Measurements from ENCODE around the gene LHPP.
"Not testable (repeated sequence)": the region's sequence is repeated elsewhere in the genome, so short reads cannot be mapped to it uniquely, and the experiment has no call there.

LHPP gene

DNA sequence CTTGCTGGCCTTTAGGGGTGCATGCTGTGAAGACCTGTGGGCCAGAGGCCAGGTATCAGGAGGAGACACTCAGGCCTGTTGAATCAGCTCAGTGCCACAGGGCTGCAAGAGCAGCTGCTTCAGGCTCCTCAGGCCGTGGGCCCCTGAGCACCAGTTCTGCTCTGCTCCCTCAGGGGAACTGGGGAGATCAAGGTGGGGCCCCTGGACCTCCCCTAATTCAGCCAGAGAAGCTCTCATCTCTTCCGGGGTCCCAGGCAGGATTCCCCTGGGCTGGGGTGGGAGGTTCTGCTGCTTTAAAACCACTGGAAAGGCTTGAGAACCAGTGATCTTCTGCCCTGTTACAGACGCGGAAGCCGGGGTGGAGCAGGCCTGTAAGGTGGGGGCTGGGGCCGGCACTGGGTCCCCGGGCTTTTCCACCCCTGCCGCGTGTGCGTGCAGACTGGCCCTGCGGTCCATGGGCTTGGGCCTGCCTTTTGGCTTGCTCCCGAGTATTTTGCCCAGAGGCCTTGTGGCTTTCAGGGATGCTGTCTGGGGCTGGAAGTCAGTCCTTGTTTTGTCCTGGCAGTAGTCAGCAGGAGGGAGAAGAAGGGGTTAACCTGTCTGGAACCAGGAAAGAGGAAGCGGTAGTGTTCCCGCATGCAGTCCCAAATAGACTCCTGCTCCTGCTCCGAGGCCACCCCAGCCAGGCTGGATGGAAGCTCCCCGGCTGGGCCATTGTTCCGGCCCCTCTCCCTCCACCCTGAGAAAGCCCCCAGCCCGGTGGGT, 74.3 kb downstream of the LHPP start:
- DNase-seq (ENCODE audit: low read depth in 2 of 2), result no peak

DNA sequence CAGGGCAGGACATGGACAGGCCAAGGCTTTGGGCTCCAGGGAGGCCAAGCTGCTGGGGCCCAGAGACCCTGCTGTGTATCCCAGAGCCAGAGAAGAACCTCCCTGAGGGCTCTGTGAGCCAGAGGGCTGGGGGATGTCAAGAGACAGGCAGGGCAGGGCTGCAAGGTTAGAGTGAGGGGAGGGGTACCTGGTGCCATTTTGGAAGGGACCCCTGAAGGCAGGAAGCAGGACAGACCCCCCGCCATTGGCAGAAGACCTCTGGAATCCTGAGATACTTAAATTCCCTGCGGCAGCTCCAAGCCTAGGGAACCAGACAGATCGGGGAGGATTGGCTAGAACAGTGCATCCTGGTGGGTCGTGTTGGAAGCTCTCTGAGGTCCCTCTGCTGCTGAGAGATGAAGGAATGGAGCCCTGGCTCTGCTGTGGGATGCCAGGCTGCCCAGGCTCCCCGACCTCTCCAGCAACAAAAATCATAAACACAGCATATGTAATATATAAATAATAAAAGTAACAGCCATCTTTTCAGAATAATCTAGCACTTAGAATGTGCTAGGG, 75.0 kb downstream of the LHPP start:
- no peak for DNase-seq (ENCODE audit: low read depth in 2 of 2)

DNA sequence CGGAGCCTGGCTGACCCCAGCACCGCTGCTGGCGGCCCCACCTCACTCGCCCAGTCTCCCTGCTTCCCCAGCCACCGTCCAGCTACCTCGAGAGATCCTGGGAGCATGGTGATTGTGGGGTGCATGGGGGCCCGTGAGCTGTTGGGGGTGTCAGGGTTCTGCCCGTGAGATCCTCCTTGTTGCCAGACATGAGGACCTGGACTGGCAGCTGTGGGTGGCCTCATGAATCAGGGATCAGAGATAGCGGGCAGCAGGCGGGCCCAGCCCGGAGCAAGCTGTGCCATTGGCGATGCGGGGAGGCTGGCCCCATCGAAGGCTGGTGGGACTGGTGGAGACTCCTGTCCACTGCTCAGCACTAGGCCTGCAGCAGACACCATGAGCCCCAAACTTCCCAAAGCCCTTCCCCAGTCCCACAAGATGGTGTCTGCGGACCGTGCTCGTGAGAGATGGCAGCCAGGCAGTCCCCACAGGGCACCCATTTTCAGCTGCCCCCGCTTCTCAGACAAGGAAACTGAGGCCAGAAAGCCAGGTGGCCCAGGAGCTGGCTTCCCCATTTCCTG, 75.6 kb downstream of the LHPP start:
- no peak for DNase-seq (ENCODE audit: low read depth in 2 of 2)

DNA sequence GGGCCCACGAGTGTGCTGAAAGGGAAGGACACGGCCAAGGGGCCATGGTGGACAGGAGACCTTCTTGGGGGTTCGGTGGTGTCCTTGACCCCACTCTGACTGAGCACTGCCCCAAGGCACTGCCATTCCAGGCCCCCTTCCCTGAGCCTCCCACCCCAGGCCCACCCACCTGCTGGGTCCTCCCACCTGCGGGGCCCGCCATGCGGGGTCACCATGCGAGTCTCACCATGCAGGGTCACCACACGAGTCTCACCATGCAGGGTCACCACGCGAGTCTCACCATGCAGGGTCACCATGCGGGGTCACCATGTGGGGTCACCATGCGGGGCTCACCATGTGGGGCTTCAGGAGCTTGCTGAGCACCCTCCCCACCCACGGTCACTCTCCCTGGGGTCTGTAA, 76.3 kb downstream of the LHPP start:
- DNase-seq (ENCODE audit: low read depth in 2 of 2), result no peak

DNA sequence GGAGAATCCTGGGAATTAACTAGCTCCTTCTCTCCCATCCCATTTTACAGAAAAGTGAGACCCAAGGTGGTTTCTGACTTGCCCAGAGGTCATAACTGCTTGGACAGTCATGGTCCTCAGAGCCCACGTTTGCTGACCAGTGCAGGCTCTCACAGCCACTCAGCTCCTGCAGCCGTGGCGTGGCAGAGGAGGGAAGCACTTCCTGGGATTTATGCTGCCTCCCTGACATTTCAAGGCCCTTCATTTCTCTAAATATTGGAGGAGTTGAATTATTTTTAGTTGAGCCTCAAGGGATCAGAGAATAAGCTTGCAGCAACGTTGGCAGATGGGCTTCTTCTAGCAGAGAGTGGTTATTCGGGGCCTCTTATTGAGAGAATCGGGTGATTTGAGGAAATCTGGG, 77.1 kb downstream of the LHPP start:
- DNase-seq (ENCODE audit: low read depth in 2 of 2), result no peak

DNA sequence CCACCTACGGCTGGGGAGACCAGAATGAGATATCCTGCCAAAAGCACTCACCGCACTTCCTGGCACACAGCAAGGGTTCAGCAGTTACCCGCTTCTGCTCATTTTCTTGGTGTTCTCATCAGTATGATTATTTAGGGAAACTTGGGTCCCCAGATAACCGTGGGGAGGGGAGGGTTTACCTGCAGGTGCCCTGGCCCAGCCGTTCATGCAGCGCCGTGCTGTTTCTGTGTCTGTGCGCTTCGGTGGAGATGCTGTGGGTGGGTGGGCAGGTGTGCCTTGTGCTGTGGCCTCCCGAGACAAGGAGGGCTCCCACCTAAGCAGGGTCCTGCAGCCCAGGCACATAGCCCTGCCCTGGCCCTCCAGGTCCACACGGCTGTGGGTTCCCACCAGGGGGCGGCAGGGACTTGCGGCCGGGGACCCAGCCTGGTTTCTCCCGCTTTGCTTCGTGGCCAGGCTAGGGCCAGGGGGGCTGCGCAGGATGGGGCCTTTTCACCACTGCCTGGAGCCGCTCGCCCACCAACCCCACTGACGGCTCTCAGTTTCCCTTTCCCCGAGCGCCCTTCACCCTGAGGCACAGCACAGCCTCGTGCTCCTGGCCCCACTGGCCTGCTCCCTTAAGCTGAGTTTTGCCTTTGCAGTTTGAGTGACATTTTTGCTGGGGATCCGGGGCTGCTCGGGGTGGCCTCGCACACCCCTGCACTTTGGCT, 78.5 kb downstream of the LHPP start:
- peak; percentile 39 to 50 for DNase-seq (ENCODE audit: low read depth in 2 of 2)

DNA sequence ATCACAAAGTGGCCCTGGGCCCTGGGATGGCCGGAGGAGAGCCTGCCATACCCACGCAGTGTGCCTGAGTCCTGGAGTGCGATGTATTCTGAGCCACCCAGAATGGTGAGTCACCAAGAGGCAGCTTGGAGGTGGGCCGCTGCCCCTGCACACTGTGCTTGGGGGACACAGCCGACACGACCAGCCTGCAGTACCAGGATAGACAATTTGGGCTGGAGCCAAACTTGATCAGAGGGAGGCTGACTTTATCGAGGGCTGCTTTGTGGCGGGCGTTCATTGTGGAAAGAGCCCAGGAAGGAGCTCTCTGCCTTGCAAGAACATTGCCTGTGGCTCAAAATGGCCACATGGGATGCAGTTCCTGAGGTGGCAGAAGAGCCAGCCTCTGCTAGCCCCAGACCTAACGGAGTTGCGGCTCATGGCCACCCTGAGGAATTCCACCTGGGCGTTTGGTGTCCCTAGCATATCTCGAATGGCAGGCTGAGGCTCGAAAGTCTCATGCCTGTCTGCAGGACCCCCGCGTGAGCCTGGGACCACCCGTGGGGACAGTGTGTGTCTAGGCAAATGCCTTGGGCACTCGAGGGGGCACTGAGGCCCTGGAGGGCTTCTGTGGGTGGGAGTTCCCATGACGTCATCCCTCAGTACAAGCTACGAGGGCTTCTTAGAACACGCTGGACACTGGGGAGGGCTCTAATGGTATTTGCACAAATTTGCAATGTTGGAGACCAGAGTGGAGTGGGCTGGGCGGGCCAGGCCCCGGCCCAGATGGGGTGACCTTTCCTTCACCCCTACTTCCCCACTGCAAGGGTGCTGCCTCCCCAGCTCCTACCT, 79.7 kb downstream of the LHPP start:
- DNase-seq (ENCODE audit: low read depth in 2 of 2), result no peak

DNA sequence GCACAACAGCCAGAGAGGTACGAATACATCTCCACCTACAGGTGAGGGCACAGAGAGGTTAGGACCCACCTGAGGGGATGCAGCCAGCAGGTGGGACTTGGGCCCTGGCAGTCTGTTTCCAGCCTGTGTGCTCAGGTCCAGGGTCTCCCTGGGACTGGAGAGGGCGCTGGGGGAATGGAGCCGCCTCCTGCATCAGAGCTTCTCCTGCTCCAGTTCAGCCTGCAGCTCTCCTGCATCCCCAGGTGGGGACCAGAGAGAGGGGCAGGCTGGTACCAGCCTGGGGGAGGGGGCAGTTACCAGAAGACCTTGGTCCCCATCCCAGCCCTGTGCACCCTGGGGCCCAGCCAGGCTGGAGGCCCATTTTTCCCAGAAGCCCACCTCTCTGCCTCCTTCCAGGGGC, 80.7 kb downstream of the LHPP start:
- no peak for DNase-seq (ENCODE audit: low read depth in 2 of 2)

DNA sequence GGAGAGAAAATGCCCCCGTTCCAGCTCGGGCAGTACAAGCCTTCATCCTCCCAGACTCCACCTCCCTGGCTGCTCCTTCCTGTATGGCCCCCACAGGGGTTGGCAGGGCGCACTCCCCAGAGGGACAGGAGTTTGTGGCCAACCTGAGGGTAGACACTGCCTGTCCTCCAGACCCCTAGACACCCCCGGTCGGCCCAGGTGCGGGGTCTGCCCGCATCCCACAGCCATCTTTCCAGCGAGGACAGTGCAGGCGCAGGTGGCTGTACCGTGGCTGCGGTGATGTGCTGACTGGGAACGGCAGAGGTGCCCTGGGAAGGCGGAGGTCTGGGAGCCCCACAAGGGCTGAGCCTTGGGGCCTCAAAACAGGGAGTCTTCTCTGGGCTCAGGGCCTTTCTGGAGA, 81.5 kb downstream of the LHPP start:
- DNase-seq (ENCODE audit: low read depth in 2 of 2), result no peak

DNA sequence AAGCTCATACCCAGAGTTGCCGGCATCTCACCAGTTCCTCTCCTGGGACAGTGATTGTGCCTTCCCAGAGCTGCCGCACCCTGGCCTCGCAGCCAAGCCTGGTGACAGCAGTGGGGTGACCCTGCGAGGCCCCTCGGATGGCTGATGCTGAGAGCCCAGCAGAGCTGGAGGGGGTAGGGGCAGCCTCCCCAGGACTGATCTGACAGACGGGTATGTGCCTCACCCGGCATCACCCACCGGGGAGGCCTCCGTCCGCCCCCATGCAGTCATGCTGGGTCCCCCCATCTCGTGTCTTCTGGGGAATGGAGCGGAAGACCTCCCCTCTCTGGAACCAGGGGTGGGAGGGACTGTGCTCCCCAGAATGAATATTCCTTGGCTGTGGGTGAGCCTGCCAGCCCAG, 82.3 kb downstream of the LHPP start:
- no peak for DNase-seq (ENCODE audit: low read depth in 2 of 2)

DNA sequence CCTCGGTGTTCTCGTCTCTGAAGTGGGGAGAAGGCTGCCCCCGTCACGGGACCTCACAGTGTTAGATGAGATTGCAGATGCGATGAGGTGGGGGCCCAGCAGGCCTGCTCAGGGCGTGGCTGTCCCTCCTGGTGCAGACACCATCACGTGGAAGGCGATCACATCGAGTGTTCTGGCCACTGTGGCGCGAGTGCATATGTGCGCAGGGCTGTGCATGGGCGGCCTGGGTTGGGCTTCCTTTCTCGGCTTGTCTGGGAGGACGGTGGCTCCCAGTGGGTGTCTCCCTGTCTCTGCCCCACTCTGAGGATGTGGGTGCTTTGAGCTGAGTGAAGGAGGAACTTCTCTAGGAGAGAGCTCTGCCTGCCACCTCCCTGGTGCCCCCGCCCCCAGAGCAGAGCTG, 83.1 kb downstream of the LHPP start:
- DNase-seq (ENCODE audit: low read depth in 2 of 2), result no peak

DNA sequence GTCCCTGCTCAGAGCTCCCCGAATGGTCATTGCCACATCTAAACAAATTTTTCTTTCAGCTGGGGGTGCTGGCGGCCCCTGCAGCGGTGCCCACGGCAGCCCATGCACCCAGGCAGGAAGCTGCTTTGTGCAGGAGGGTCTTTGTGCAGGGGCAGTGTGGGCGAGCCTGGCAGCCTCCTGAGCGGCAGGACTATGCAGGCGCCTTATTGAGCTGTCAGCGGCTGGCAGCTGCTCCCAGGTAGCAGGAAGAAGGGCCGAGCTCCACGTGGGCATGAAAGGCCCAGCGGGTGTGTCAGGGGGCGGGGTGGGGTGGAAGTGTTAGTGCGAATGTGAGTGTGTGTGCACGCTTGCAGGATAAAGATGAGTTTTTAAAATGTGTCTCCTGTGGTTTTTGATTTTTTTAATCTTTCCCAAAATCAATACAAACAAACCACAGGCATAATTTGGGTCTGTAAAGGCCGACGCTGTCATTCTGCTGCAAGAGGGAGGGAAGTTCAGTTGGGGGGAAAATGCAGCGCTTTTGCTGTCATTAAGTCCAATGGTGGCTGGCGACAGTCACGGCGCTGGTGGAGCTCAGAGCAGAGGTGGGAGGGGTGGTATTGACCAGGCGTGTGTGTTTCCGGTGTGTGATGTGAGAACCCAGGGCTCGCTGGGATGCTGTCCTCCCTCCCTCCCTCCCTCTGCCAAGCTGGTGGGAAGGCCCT, 83.9 kb downstream of the LHPP start:
- no peak for DNase-seq (ENCODE audit: low read depth in 2 of 2)

DNA sequence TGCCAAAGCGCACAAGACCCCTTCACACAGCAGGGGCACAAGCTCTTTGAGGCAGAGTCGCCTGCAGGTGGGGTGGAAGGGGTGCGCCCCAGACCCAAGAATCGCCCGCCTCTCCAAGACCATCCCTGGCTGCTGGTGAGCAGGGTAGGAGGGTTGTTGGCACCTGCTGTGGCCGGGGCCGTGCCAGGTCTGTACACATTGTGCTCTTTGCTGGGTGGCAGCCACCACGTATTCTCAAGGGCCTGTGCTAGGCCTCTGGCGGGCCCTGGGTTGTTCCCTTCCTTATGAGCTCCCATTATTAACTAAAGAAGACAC, 84.4 kb downstream of the LHPP start:
- no peak for DNase-seq (ENCODE audit: low read depth in 2 of 2)

DNA sequence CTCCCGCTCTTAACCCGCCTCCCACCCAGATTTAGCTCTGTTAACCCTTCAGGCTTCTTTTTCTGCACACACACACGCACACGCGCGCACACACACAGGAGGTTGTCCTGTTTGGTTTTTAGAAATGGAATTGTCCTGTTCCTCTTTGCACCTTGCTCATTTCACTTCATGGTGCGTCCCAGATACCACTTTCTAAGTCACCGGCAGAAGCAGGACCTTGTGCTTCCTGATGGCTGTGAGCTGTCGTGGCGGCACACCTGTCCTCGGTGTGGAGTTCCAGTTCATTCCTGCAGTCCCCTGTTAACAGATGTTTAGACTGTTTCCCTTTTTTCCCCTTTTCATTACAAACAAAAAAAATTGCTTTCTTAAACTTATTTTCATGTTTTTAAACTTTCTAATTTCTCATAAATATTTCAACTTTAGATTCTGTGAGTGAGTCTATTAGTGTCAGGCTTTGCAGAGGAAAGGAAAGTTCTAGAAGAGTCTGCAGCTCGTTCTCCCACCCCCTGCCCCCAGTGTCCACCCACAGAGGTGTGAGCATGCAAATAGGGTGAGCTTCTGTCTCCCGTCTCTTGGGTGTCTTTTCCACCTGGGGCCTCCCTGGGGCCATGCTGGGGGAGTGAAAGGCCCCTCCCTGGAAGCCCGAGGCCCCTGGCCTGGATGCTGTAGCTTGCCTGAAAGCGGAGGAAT, 85.5 kb downstream of the LHPP start:
- no peak for DNase-seq (ENCODE audit: low read depth in 2 of 2)

DNA sequence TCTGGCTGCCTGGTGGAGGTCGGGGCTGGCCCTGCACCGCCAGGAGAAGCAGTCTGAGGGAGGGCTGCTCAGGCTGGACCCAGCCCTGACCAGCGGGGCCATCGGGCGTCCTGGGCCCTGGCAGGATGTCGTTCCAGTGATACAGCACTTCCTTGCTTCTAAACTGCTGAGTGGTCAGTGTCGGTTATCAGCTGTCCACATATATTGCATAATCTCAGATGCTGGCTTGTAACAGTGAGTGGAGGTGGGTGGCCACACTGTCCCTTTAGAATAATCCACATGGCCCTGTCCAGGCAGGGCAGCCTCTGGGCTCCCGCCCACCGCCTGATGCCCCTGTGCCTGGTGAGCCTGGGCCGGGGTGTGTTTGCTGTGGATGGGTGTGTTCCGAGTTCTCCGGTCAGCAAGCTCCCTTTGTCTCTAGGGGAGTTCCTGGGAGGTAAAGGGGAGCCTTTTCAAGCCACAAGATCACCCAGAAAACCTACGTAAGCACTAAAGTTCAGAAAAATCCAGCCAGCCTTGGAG, 86.1 kb downstream of the LHPP start:
- no peak for DNase-seq (ENCODE audit: low read depth in 2 of 2)

DNA sequence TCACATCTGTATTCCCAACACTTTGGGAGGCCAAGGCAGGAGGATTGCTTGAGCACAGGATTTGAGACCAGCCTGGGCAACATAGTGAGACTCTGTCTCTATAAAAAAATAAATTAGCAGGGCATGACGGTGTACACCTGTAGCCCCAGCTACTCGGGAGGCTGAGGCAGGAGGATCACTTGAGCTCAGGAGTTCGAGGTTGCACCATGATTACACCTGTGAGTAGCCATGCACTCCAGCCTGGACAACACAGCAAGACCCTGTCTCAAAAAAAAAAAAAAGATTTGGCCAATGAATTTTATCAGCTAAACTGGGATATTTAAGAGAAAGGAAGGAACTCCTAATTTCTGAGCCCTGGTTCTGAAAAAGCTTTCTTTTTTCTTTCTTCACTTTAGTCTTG, 87.5 kb downstream of the LHPP start:
- not testable (repeated sequence) for DNase-seq (ENCODE audit: low read depth in 2 of 2)

DNA sequence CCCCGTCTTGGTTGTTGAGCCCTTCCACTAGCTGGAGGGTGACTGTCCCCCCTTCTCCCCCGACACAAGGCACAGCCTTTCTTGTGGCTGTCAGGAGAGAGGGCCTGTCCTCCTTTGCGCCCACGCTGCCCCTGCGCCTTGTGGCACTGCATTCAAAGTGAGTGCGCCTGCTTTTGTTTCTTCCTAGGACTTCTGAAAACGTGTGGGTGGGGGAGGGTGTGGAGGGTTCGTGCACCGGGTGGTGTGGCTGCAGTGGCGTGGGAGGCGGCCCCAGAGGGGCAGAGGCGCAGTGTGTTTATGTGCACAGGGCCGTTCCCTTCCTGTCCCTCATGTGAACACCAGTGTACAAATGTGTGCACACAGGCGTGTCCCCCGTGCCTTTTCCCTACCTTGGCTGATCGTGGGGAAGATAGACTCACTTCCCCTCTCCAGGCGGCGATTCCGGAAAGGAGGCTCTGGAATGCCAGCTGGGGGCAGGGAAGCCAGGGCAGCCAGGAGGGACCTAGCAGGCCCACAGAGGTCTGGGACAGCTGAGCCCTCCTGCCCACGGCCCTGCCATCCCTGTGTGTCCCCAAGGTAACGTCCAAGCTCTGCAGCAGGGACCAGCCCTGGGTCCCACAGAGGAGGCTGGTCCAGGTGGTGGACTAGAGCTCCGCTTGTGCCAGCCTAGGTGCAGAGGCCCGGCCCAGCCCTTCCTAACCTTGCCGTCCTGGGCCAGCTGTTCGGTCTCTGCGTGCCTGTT, 88.8 kb downstream of the LHPP start:
- no peak for DNase-seq (ENCODE audit: low read depth in 2 of 2)

DNA sequence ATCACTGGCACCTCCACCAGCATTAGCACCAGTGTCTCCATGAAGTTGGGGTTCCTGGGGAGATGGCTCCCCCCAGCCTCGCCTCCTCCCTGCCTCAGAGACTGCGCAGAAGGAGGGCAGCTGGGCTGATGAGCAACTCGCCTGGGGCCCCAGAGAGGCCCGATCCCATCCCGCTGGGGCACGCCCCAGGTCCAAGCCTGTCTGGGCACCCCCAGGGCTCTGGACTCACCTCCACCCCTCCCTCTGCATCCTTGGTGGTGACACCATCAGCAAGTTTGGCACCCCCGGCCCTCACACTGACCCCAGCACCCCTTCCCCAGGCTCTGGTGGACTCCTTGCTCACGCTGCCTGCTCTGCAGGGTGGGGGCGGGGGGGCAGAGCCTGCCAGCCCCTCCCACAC, 89.5 kb downstream of the LHPP start:
- DNase-seq (ENCODE audit: low read depth in 2 of 2), result no peak

DNA sequence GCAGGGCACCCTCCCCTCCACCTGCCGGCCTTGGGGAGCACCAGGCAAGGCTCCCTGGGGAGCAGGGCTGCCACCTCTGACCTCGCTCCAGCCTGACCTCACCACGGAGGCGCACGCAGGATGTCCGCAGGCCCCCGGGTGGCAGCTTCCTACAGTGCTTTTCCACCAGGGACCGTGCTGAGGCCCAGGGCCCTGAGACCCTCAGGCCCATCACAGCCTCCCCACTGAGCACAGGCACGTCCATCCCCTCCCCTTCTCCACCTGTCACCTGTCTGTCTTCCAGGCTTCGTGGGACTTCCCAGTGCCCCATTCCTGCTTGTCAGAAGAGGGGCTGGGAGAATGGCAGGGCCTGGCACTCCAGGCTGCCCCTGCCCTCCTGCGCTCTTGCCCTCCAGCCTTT, 90.1 kb downstream of the LHPP start:
- no peak for DNase-seq (ENCODE audit: low read depth in 2 of 2)

DNA sequence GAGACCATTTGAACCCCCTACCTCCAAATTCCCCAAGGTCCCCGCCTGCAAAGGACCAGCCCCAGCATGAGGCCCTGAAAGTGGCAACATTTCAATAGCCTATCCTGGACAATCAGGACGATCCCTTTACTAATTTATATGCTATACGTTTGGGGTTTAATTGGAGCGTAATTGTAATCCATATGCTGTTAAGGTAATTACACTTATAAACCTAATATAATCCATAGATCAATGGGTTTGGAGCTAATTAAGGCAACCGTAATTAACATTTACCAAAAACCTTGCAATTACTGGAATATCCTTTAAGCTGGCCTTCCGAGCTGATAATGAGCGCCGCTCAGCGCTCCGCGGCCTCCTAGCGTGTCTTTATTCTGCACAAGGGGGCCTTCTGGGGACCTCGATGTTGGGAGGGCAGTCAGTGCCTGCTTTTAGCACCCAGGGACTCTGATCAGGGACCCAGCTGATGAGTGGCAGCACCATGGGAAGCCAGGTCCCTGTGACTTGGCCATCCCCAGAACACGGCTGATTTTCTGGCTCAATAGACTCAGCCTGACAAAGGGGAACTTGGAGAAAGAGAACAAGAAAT, 91.2 kb downstream of the LHPP start:
- DNase-seq (ENCODE audit: low read depth in 2 of 2), result no peak

Measured in stimulated activated CD8-positive, alpha-beta memory T cell treated with anti-CD3 and anti-CD28 coated beads, Interleukin-7, amount 100 ng/mL, for 4 hours (primary cell).